K562 (cell line): Measurements from ENCODE around the gene CACNA1C.

ENCODE experiments used
- SNRNP70 ChIP-seq: fragments of 200-400 bp; formaldehyde crosslinking; optimal IDR thresholded peaks from 2 replicates; pipeline ENCODE3; 2017; ENCODE audit warnings: low read depth, low read length
- ZNF263 ChIP-seq: sonication (generic); formaldehyde crosslinking; IDR thresholded peaks from 2 replicates; pipeline ENCODE4 v1.8.0; 2022; ENCODE audit warnings: mild to moderate bottlenecking, missing genetic modification reagents, borderline replicate concordance
- TF ChIP-seq, protein P1 (sequence below), 2 experiments: fragments of 250-450 bp in 1 of 2; fragments of 450-650 bp in 1 of 2; sonication (Bioruptor Pico) in 1 of 2; IDR thresholded peaks; 2 replicates each; pipeline versions ENCODE4 v1.6.1 to v1.8.0; 2016 to 2021; ENCODE audit warnings: mild to moderate bottlenecking in 2 of 2, moderate library complexity in 2 of 2, missing compliant biosample characterization in 1 of 2, missing genetic modification characterization in 1 of 2

- TF ChIP-seq SNRNP70: no peak
- TF ChIP-seq, protein P1, sequence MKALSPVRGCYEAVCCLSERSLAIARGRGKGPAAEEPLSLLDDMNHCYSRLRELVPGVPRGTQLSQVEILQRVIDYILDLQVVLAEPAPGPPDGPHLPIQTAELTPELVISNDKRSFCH (CRISPR knock-in tag; IDR thresholded peaks at IDR 0.05): no peak
- TF ChIP-seq, protein P1 (tag; IDR thresholded peaks at IDR 0.05): no peak
- TF ChIP-seq ZNF263 (CRISPR knock-in tag): no peak
Observed at GRCh38 chr12:2372178-2372577, 319.4 kb downstream of the CACNA1C start.
